Measurements from ENCODE around the gene CELF2.

The CELF2 gene

DNA sequence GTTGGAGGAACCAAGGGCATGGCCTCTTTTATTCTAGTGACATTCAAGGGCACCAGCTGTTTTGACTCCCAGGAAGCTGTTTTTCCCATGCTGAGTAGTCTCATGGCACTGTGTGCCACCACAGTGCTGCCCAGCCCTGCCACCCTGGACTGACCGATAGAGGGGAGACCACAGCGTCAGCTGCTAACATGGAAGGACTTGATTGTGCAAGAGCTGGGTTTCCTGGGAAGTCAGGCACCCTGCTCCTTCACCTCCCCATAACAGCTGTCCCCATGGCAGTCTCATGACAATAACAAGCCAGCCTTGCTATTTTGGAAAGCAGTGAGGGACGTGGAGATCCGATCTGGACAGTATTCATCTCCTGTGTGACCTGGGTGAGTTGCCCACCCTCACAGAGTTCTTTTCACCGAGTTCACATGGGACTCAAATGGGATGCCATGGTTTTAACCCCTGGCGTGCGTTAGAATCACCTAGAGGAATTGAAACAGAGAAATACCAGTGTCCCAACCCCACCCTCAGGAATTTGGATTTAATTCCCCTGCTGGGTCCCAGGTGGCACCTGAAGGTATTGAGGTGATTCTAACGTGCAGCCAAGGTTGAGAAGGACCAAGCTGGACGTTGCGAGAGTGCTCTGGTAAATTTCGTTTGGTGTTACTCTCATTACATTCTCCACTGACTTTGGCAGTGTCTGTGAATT lies 174.8 kb downstream of the CELF2 start:
- no peak for DNase-seq (ENCODE audit: low read depth in 2 of 3, low spot score in 1 of 3)

DNA sequence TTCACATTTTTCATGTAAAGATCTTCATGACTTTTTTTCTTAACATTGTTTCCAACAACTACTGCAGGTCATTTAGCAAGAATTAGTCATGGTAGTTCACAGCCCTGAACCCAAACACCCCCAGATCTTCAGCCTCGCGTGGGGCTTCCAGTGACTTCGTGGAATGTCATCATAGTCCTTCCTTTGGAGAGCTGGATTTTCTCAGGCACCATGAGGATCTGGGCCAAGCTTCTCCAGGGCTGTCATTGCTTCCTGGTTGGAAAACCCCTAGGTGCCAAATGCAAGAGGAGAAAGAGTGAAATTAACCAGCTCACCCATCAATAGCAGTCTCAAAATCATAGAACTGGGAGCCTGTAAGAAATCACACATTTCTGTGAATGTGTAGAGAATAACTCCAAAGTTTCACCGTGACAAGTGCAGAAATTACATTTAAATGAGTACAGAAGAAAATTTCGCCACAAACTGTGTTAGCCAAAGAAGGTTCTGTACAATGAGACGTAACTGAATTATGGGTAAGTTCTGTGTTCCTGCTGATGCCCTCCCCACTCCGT lies 175.4 kb downstream of the CELF2 start:
- no peak for DNase-seq (ENCODE audit: low read depth in 2 of 3, low spot score in 1 of 3)

DNA sequence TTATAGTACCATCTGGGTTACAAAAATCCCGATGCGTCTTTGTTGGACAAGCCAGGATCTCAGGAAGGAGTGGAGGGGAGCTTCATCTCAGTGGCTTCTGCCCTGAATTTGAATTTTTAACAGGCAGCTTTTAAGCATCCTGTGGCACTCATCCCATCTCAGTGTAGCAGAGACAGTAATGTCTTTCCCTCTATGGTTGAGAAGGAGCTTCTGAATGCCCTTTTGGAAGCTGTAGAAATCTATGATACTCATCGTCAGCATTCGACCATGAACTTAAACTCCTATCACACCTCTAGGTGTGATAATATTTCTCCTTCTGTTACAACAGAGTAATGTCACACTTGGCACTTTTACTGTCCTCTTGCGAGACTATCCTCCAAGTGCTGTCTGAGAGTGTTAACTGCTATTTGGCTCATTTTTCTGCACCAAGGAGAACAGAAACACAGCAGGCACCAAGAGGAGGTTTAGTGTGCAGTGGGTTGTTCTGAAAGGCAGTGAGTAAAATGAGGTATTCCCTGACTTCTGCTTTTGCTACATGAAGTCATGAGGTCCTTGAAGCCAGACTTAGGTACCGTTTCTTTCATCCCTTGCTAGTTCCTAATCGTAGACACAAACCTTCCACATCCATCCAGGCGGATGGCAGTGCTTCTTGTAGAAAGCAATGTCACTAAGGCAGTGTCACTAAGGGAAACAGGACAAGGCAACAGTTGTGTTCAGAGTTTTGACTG lies 177.4 kb downstream of the CELF2 start:
- no peak for DNase-seq (ENCODE audit: low read depth in 2 of 3, low spot score in 1 of 3)

DNA sequence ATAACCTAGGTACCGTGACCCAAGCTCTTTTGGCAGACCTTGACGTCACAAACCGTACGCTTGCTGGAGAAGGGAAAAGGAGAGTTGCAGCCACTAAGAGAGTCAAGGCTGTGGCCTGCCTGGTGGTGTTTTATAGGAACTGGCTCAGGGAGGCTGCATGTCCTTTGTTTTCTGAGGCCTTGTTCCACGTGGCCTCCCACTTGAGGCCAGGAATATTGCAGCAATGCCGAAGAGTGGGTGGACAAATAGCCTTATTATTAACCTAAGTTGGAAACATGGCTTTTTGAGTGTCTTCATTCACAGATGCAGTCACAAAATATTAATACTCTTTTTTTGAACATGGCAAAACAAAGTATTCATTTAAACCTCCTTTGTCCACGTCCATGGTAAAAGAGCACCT lies 178.0 kb downstream of the CELF2 start:
- no peak for DNase-seq (ENCODE audit: low read depth in 2 of 3, low spot score in 1 of 3)

DNA sequence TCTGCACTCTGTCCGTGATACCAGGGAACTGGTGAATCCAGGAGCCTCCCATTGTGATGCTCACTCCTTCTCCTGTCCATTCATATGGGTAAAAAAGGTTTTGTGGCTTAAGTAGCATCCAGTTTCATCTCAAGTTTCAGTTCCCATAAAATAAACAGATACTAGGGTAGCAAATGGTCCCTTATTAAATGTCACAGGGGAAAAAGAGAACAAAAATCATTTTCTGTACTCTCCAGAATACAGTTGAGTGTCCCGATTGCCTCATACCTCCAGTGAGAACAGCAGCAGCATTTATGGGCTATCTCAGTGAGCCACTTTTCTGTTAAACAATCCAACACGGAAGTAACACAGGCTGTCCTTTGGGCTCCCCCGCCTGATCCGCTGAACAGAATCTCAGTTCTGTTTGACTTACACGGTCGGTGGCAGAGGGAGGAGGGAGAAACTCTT lies 179.6 kb downstream of the CELF2 start:
- DNase-seq (ENCODE audit: low read depth in 2 of 3, low spot score in 1 of 3) = no peak

DNA sequence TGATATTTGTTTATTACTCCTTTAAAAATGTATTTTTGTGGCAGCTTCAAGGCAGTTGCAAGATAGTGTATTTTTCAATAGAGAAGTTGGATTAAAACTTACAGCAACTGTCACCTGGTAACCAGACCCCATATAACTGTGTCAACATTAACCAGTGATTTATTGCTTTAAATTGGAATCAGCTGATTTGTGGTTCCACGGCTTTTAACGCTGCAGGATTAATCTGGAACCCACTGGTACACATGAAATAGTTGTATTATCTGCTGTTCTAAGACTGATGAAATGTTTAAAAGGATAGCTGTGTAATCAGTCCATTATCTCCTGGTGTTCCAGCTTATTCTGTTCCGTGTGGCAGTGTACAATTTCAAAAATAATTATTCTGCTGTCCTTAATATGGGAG lies 180.2 kb downstream of the CELF2 start:
- no peak for DNase-seq (ENCODE audit: low read depth in 2 of 3, low spot score in 1 of 3)

DNA sequence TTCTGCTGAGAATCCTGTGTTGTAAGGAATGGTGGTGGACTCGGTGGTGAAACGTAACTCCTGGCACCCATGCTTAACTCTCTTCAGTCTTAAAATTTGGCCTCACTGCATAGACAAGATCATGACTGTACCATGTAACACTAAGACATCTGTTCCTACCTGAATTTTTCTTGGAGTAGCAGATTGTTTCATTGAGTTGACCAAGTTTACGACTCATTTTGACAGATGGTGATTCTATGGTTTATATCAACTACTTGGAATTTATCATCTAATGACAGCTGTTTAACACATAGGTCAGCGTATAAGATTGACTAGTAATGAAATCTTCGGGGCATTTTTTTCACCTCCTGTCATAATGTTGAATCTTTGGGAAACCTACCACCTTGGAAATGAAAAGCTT lies 184.2 kb downstream of the CELF2 start:
- DNase-seq (ENCODE audit: low read depth in 2 of 3, low spot score in 1 of 3) = no peak

DNA sequence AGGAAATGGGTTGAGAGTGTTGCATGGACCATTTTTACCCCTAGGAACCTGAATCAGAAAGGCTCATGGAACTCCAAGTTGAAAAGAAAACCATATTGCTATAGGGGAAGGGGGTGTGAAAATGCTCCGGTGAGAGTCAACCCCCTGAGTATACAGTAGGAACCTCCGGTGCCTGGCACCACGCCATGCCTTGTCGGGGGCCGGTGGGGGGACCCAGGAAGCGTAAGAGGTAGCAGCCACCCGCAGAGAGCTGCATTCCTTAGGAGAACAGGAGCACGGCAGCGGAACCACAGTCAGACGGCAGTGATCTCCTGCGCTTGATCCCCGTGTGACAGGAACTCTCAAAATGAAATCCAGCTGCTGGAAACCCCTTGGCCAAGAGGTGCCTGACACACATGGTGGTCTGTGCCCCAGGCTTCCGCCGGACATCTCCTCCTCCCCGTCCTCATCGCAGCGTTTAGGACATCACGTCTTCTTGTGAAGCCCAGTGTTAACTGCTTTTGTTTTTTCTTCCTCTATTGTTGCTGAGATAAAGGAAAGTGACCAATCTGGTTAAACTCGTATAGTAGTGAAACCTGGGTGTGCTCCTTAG lies 186.8 kb downstream of the CELF2 start:
- no peak for DNase-seq (ENCODE audit: low read depth in 2 of 3, low spot score in 1 of 3)

DNA sequence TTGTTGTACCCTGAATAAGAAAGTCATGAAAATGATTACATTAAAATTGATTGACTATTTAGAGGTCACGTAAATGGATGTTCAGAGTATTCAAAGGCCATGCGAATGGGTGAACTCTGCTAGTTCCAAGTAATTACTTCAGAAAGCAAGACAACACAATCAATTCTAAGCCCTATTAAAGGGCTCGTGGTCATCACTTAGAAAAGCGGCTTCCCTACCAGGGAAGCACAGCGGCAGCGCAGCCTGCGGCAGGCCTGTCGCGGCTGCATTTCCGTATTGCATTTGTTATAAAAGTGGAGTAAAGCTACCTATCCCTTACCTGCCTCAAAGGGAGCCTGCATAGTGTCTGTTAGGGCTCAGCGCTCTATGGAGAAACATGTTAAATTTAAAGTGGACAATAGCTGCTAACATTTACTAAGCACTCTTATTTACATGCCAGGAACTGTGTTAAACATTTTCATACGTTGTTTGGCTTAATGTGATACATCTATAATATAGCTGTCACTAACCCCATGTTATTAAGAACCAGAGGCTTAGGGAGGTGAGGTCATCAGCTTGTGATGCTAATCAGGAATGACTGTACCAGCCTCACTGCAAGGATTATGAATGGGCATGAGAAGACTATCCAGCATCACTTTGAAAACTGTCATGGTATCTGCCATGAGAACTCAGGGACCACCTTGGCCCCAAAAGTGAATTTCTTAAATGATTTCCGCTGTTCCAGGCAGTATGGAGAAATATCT lies 187.5 kb downstream of the CELF2 start:
- DNase-seq (ENCODE audit: low read depth in 2 of 3, low spot score in 1 of 3) = no peak

DNA sequence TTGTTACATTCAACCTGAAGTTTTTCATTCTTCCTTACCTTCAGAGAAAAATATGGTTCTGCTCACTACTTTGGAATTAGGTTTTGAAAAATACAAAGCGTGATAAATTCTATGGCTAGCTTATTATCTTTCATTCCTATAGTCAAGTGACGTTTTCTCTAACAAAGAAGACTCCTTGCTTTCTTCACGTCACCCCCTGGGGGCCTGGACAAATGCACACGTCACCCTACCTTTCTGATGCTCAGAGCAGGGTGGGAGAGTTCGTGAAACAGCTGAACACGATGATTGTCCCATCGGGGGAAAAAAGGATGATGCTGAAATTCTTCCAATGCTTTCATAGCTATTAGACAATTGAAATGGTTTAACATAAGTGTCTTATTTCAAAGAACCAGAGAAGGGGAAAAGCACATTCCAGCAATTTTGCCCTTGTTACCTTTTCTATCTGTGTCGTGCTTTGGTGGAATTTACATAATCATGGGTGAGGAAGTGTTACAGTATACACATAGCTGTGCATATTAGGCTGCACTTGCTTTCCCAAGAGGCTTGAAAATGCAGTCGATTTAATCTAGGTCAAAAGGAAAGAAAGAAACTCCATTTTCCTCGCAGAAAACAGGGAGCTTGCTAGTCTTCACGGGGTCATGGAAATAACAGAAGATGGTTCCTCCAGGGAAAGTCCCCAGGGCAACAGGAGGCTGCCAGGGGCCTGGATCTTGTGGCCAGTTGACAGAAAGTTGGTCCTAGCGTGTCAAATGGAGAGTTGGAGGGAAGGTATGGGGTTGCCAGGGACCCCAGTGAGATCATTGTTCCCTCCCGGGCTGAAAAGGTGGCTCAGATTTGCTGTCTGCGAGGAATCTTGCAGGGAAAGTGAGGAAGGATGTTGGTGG lies 189.2 kb downstream of the CELF2 start:
- DNase-seq (ENCODE audit: low read depth in 2 of 3, low spot score in 1 of 3) = no peak

DNA sequence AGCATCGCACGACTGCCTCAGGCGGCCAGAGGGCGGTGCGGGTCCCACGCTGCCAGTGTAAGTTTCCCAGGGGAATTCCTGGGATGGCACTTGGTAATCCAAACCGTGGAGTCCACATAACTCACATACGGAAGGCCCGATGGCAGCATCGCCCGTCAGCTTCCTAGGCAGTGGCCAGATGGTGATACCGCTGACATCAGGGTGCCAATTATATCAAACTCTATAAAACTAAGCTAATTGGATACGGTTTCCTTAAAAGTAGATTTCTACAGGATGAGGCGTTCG lies 189.8 kb downstream of the CELF2 start:
- no peak for DNase-seq (ENCODE audit: low read depth in 2 of 3, low spot score in 1 of 3)

DNA sequence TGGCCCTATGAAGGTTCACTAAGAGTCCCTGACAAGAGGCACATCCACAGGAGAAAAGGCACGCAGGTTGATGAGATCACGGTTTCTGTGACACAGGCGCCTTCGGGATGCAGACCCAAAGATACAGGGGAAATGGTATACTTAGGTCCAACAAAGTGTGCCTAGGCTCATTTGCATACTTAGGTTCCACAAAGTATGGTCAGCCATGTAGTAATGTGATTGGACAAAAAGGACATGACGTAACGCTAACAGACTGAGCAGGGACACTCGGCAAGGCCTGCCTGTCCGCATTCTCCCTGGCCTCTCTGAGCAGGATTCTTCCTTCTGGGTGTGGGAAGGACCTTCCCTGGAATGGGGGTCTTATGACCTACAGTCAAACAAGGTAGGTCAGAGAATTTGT lies 190.6 kb downstream of the CELF2 start:
- DNase-seq (ENCODE audit: low read depth in 2 of 3, low spot score in 1 of 3) = no peak

DNA sequence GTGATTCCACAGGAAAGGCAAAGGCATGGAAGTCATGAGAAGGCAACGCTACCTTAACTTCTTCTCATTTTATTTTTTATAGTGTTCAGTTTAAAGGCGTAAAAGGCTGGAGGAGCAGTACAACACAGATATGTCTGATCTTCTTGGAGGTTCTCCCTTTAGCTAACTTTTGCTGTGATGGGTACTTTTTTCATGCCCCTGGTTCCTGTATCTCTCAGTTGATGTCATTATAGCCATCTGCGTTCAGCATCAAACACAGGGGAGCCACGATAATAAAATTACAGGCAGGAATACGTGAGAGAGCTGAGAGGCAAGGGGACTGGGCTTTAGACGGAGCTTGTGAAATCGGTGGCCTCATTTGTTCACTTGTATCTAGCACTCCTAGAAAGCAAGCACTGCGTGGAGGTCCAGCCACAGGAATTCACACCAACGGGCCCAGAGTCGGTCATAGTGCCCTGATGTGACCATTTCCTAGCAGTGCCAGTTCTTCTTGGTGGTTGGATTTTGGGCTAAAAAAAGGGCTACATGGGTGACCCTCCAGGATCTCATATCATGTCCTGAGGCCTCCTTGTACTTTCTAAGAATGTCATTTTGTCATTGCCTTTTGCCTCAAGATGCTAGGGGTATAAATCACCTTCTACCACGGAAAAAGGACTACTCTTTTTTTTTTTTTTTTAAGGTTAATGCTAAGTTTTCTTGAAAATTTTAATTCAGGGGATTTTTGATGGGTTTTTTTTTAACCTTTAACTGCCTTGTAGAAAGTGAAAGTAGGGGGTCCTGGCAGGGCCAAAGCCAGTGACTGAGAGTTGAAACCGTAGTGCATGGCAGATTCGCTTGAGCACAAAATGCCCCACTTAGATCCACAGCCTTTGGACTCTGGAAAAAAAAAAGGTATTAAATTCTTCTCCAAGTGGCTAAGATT lies 191.5 kb downstream of the CELF2 start:
- DNase-seq (ENCODE audit: low read depth in 2 of 3, low spot score in 1 of 3) = no peak

DNA sequence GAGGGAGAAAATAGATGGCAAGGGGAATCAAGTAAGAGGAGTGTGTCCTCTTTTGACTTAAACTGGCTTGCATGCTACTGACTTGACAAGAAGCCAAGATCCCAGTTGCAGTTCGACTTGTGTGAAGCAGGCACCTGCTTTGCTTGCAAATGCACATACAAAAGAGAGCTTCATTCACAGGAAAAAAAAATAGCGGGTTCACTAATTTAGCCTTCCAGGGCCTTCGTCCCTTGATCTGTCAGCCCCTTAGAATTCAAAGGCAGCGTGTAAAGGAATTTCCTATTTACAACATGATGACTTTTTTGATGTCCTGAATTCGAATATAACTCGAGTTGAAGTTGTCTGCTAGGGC lies 192.1 kb downstream of the CELF2 start:
- no peak for DNase-seq (ENCODE audit: low read depth in 2 of 3, low spot score in 1 of 3)

DNA sequence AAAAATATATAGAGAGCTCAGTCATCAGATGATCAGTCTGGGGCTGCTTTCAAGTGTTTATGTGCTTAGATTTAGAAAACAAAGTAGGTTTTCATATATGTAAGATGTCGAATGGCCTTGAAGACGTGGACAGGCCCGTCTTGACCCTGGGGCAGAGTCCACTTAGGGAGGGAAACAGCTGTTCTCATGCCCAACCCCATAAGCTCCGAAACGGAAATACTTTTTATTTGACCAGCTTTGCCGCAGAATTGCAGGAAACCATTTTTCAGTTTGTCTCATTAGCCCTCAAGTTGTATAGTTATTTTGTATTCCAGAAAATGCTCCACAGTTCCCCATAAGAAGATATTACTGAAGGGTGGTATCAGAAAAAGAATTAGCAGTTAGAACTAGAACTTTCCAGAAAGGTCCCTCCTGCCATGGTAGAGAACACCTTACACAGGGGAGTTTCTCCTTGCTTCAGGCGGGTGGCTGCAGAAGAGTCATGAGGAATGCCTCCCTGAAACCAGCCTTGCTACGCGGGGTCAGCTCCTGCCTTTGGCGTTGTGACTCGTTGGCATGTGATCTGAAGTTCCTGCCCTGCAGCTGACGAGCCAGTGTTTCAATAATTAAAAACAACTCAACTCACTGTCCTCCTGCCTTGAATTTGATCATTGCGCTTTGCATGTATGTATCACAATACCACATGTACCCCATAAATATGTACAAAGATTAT lies 192.7 kb downstream of the CELF2 start:
- no peak for DNase-seq (ENCODE audit: low read depth in 2 of 3, low spot score in 1 of 3)

DNA sequence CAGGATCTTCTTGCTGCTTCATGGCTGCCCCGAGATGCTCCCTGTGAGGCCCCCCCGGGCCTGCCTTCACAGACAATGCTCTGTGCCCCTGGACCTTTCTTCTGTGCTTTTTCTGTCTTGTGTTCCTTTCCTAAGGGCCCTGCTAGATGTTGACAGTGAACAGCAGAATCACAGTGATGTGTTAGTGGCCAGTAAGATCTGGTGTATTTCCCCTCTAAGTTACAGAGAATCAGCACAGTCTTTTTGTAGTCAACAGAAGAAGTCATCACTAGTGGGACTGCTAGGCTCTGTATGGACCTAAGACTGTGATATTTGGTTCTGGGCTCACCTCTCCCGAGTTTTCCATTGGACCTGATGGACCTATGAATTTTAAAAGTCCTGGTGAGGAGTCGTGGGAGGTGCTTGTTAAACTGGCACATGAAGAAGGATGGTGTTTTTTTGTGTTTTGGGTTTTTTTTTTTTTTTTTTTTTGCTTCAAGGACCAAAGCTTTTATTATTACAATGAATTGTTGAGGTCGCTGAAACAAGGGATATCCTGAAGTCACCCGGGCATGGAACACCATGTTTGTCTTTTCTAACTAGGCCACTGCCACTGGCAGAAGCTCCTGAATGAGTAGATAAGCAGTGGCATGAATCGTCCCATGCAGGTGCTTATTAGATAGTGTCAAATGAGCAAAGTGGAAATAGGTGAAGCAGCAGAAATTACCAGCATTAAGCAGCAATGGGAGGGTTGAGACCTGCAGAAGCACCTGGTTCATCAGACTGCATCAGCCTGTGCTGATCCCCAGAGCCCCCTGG lies 194.8 kb downstream of the CELF2 start:
- DNase-seq (ENCODE audit: low read depth in 2 of 3, low spot score in 1 of 3) = no peak

DNA sequence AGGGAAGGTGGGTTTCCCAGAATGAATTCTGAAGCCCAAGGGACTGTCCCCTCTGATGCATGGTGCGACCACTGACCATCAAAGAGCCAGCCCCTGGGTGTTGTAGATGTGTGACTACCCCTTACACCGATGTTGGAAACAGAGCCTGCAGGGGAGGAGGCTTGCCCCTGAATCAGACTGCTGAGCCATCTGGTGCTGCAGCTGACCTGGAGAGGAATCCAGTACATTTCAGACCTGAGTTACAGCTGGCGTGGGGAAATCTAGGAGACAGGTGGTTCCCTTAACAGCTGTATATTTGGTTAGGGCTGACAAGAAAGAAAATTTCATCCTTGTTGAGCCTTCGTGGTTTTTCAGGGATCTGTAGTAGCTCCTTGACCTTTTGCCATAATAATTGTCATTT lies 195.5 kb downstream of the CELF2 start:
- no peak for DNase-seq (ENCODE audit: low read depth in 2 of 3, low spot score in 1 of 3)

DNA sequence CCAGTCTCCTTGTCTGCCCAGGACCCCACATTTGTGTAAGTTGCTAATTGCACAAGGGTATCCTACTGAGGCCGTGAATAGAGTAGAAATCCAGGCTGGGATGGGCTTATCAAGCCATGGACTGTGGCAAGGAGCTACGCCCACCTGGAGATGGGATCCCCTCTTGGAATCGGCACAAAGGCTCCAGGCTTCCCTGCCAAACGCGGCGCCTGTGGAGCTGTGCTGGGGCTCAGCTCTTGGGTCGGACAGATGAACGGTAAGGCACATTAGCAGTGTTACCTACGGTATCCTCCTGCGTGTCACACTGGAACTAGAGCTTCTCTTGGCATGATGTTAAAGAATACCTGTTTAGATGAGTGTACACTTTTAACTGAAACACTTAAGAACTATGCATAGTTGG lies 196.7 kb downstream of the CELF2 start:
- no peak for DNase-seq (ENCODE audit: low read depth in 2 of 3, low spot score in 1 of 3)
